Sigmoid colon (tissue), 3 donors: ENCODE measurements around the gene ACAD11.

Experiments used
- CTCF ChIP-seq, 4 experiments: fragments of 450-650 bp in 3 of 4; fragments of 200-600 bp in 1 of 4; IDR thresholded peaks; one replicate each; pipeline ENCODE4 v1.5.1; 2016 to 2019; ENCODE audit warnings: antibody characterized with exemption in 4 of 4, mild to moderate bottlenecking in 3 of 4, moderate library complexity in 2 of 4
- POLR2A ChIP-seq, 2 donors: fragments of 450-650 bp; IDR thresholded peaks; one replicate each; pipeline ENCODE4 v1.6.1; 2016; ENCODE audit warnings: antibody characterized with exemption in 2 of 2, mild to moderate bottlenecking in 2 of 2, moderate library complexity in 2 of 2

GRCh38 chr3:132522353-132522752, 137.3 kb downstream of the ACAD11 start:
- TF ChIP-seq CTCF (IDR thresholded peaks at IDR 0.05) (no peak), POLR2A (IDR thresholded peaks at IDR 0.05) (no peak)
